Measurements from ENCODE around the gene NPIPA5.
"Not testable (repeated sequence)": the region's sequence is repeated elsewhere in the genome, so short reads cannot be mapped to it uniquely, and the experiment has no call there.

The NPIPA5 gene

GRCh38 chr16:15388060-15388459 lies 10.0 kb upstream of the NPIPA5 start:
- DNase-seq: not testable (repeated sequence)

DNA sequence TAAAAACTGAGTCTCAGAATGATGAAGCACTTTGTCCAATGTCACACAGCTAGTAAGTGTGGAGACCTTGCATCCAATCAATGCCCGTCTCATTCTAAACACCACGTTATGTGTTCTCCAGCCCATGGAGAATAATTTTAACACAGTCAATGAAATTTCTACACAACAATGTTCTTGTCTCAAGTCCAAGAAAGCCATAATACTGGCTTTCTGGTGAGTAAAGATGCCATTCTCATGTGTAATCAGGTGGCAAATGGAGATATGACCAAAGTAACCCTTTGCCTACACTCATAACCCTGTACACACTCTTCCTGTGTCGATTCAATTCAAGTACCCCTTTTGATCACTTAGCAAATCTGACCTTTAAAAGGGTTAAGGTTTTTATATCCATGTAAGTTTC lies 4.7 kb upstream of the NPIPA5 start:
- not testable (repeated sequence) for DNase-seq

DNA sequence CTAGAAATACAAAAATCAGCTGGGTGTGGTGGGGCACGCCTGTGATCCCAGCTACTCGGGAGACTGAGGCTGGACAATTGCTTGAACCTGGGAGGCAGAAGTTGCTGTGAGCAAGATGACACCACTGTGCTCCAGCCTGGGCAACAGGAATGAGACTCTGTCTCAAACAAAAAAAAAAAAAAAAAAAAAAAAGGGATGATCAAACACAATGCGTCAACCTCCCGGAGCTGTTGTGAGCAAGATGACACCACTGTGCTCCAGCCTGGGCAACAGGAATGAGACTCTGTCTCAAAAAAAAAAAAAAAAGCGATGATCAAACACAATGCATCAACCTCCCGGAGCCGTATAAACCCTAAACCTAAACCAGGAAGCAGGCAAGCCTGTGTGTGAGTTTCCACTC lies 20.6 kb downstream of the NPIPA5 start:
- not testable (repeated sequence) for DNase-seq

- not testable (repeated sequence) for DNase-seq
Measured at GRCh38 chr16:15354846-15355245, 23.2 kb downstream of the NPIPA5 start.

DNA sequence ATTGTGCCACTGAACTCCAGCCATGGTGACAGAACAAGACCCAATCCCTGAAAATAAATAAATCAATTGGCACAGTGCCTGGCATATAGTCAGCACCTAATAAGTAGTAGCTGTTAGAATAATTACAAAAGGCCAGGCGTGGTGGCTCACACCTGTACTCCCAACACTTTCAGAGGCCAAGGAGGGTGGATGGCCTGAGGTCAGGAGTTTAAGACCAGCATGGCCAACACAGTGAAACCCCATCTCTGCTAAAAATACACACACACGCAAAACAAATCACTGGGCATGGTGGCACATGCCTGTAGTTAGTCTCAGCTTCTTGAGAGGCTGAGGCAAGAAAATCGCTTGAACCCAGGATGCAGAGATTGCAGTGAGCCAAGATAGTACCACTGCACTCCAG lies 25.2 kb downstream of the NPIPA5 start:
- not testable (repeated sequence) for DNase-seq

- DNase-seq: not testable (repeated sequence)
Measured at GRCh38 chr16:15351745-15352144, 26.3 kb downstream of the NPIPA5 start.

DNA sequence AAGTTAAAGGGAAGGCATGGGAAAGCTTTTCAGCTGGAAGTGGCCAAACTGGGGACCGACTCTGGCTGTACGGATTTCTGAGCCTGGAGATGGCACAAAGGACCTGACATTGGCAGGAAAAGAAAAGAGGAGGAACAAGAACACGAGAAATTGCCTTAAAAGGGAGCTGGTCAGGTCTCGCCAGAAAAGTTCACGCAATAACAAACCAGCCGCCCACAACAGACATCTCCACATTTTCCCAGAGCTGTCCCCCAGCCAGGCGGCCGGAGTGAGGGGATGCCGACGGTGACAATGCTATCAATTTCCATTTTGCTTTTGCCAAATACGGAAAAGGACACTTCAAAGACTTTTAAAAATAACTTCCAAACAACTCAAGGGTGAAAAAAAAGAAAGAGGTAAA lies 26.8 kb downstream of the NPIPA5 start:
- DNase-seq: not testable (repeated sequence)

GRCh38 chr16:15348721-15349120 lies 29.4 kb downstream of the NPIPA5 start:
- DNase-seq: not testable (repeated sequence)

DNA sequence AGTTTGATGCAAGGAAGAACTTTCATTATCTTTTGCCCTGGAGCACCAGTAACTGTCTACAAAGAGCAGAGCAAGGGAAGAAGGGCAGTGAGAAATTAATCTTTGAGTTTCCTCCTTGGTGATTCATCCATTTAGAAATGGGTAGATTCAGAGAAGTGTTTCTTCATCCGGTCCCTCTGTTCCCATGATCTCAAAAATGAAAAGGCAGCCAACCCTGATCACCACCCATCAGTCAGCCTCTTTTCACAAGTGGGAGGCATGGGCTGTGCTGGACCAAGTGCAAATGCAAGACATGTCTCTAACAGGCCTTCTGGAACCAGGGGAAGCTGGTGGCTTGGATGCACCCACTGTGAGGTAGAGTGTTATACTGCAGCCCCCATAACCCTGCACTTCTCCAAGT lies 35.8 kb downstream of the NPIPA5 start:
- DNase-seq: not testable (repeated sequence)

- DNase-seq: not testable (repeated sequence)
Measured at GRCh38 chr16:15338986-15339385, 39.1 kb downstream of the NPIPA5 start.

DNA sequence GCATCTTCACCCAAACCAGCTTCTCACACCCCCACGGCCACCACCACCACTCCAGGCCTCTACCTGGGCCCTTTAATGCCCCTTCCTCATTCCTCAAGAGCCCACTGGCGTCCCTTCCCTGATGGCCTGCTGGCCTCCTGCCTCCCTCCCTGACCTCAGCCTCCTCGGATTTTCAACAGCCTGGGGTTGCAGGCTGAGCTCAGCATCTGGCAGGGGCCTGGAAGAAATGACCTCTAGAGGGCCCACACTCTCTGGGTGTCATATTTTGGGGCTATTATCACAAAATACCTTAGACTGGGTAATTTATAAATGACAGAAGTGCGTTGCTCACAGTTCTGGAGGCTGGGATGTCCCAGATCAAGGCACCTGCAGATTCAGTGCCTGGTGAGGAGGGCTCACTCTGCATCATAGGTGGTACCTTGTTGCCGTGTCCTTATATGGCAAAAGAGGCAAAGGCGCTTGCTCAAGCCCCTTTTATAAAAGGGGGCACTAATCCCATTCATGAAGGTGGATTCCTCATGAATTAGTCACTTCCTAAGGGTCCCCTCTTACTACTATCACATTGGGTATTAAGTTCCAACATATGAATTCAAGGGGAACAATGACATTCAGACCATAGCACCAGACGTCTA lies 40.0 kb downstream of the NPIPA5 start:
- not testable (repeated sequence) for DNase-seq

GRCh38 chr16:15335609-15336008 lies 42.5 kb downstream of the NPIPA5 start:
- not testable (repeated sequence) for DNase-seq

DNA sequence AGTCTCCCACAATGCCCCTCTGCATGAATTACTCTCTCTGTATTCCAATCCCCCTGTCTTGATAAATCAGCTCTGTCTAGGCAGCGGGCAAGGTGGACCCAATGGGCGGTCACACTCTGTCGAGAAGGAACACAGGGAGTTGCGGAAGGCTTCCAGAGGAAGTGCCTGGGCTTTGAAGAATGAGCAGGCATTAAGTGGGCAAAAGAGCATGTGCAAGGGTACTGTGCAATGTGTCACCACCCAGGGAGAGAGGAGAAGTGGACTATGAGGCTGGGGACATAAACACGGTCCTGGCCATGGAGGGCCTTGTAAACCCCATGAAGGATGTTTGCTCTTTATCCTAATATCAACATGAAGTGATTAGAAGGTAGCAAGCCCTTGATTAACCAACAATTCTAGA lies 44.1 kb downstream of the NPIPA5 start:
- not testable (repeated sequence) for DNase-seq

DNA sequence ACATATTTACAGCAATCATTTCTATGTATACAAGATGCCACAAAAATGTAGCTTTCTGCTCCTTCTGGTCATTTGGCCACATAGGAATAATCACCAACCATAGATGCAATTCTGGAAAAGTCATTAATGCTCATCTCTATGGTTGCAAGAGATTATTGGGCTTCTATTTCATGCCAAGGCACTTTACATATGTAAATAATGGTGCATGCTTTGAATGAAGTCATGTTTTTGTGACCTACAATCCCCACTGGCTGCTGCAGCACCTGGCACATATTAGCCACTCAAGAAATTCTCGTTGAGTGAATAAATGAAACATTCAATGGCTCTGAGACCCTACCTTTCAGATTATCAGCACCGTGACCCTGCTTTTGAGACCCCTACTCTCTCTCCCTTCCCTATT lies 47.1 kb downstream of the NPIPA5 start:
- DNase-seq: not testable (repeated sequence)

DNA sequence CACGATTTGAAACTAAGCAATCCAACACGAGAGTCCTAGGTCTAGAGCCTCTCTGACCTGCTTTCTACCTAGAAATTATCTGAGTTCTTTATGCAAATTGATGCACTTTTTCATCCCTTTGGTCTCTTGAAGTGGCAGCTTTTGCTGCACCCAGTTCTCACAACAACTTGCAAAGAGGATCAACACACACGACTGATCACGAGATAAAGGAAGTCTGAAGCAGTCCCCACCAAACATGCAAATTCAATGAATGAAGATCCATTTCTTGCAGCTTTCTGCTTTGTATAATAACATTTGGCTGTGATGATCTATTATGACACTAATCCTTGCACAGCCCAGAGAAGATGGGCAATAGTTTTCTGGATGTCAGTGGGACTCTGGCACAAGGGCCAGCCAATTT lies 53.1 kb downstream of the NPIPA5 start:
- not testable (repeated sequence) for DNase-seq

DNA sequence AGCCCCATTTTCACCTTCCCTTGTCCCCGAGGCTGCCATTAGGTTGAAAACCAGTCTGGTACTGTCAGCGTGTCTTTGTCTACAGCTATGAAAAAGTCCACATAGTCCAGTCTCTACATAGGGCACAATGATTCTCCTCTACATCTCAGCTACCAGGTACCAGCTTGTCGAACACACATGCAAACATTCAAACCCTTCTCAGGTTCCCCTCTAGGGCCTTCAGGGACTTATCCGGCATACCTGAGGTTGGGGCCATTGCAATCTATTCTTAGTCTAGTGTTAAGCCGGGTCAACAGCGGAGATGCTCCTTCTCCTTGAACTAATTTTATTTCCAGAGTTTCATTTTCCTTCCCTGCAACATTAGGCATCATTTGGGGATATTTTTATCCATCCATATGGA lies 54.7 kb downstream of the NPIPA5 start:
- DNase-seq: not testable (repeated sequence)

DNA sequence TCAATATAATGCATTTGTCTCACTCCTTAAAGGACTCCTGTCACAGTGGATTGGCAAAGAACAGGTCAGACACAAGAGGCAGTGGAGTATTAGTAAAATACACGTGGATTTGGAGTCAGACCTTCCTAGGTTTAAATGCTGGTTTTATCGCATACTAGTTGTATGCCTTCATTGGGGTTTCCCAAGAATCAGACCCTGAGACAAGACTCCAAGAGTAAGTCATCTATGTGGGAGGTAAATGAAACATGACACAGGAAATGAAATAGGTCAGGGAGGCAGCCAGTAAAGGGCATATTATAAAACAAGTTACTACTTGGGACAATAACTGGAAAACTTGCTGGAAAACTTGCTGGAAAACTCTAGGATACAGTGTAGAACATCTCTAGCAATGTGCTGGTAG lies 56.9 kb downstream of the NPIPA5 start:
- DNase-seq: not testable (repeated sequence)

DNA sequence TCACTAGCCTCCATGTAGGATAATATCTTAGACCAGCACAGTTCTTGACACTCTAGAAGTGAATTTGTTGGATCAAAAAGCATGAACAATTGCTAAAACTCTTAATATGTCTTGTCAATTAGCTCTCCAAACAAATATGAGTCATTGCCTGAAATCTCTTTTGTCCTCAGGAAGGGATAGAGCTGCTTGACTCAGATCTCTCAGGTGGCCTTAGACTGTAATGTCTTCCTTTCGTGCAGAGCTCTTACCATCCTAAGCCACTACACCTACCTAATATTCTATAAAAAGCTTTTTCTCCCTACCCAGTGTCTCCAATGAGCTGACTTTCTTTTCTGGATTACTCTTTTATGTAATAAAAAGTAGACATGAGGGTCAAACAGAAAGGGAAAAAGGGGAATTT lies 63.5 kb downstream of the NPIPA5 start:
- DNase-seq: not testable (repeated sequence)

All from activated CD4-positive, CD25-positive, alpha-beta regulatory T cell treated with anti-CD3 and anti-CD28 coated beads, Interleukin-2, amount 50 U/mL, for 72 hours (primary cell).